Spinal cord (tissue), 10 donors: Measurements from ENCODE around the gene SRSF4. TPM values are rescaled to one million over a fixed set of nuclear protein-coding genes. Genes with fewer than 3 reads are reported as not detected.
"Not testable (repeated sequence)": the region's sequence is repeated elsewhere in the genome, so short reads cannot be mapped to it uniquely, and the experiment has no call there.

Source experiments
- DNase-seq, 6 donors: peaks; one replicate each; pipeline versions ENCODE4 v3.0.0 to v3.0.0-alpha.2; 2013 to 2015; ENCODE audit warnings: low spot score in 6 of 6, low read depth in 4 of 6
- H3K27ac ChIP-seq: one replicate; pipeline ENCODE4 v1.5.1; 2013; ENCODE audit warnings: low read depth, low read length, control low read depth
- H3K27me3 ChIP-seq: one replicate; pipeline ENCODE4 v1.6.1; 2013; ENCODE audit warnings: low read length; ENCODE audit not compliant: control insufficient read depth, insufficient read depth
- H3K36me3 ChIP-seq: one replicate; pipeline ENCODE4 v1.6.1; 2013; ENCODE audit warnings: low read length; ENCODE audit not compliant: control insufficient read depth, insufficient read depth
- H3K4me1 ChIP-seq: one replicate; pipeline ENCODE4 v1.6.1; 2013; ENCODE audit warnings: low read length; ENCODE audit not compliant: control insufficient read depth, insufficient read depth
- H3K4me3 ChIP-seq: one replicate; pipeline ENCODE4 v1.5.1; 2013; ENCODE audit warnings: low read depth, low read length, control low read depth
- H3K9me3 ChIP-seq: one replicate; pipeline ENCODE4 v1.6.1; 2013; ENCODE audit warnings: low read length; ENCODE audit not compliant: control insufficient read depth, insufficient read depth
- WGBS: methylation state at CpG from one replicate; pipeline ENCODE4 v1.1.5; 2013; ENCODE audit warnings: missing lambda C conversion rate; ENCODE audit not compliant: insufficient coverage; 5-methylcytosine and 5-hydroxymethylcytosine counted together
- polyA plus RNA-seq, 2 donors: library from polyadenylated mRNA; unstranded; fragments of 120-200 nt; gene quantifications; one replicate each; pipeline ENCODE4 v1.2.1, GENCODE V29; 2013; ENCODE audit not compliant: insufficient read length in 2 of 2
- small RNA-seq: library from RNA; depleted of rRNA; stranded (forward); fragments of <200 nt; gene quantifications from one replicate; pipeline ENCODE3, GENCODE V24; 2014; ENCODE audit warnings: low replicate concordance
- total RNA-seq, 2 donors: library from RNA; depleted of rRNA in 1 of 2; stranded (reverse); fragments of 120-200 nt in 1 of 2; fragments of >200 nt in 1 of 2; gene quantifications; one replicate each; pipeline versions ENCODE4 v1.2.3 to v1.2.4, GENCODE V29; 2013 to 2014
- donor health status: healthy.

Gene SRSF4
- total and polyA plus RNA-seq, 4 donors: 36.6 to 117 (median 78.7) TPM

- 78% methylated on average over 5 of the region's 7 CpGs for WGBS
Observed at GRCh38 chr1:29112705-29113412, 68.8 kb downstream of the SRSF4 start.

GRCh38 chr1:29108041-29108440, 73.7 kb downstream of the SRSF4 start:
- not testable (repeated sequence) for DNase-seq, H3K27me3 ChIP-seq, H3K4me3 ChIP-seq, H3K9me3 ChIP-seq, H3K27ac ChIP-seq, H3K4me1 ChIP-seq
- WGBS: no CpG with 5 or more reads among the region's 6 CpGs
- peaks cover 12% of the 10 kb centered on the region for H3K36me3 ChIP-seq

More at GRCh38 chr1:29112705-29113412, 68.8 kb downstream of the SRSF4 start:
- Histone ChIP-seq H3K36me3 (peaks cover 12% of the 10 kb centered on the region), H3K27ac (no peak overlapping the region), H3K27me3 (no peaks in the 10 kb centered on the region), H3K9me3 (no peaks in the 10 kb centered on the region), H3K4me3 (no peak overlapping the region), H3K4me1 (no peaks in the 10 kb centered on the region)
- DNase-seq: no peak

- Histone ChIP-seq H3K36me3 (peaks cover 12% of the 10 kb centered on the region), H3K27ac (no peak overlapping the region), H3K9me3 (no peaks in the 10 kb centered on the region), H3K4me1 (no peaks in the 10 kb centered on the region), H3K4me3 (no peak overlapping the region), H3K27me3 (no peaks in the 10 kb centered on the region)
- WGBS: 85% methylated on average over 4 of the region's 6 CpGs
- no peak for DNase-seq
Observed at GRCh38 chr1:29105822-29106221, 75.9 kb downstream of the SRSF4 start.

- H3K27ac ChIP-seq: no peak overlapping the region
- H3K4me3 ChIP-seq: no peak overlapping the region
Observed at GRCh38 chr1:29100487-29100886, 81.2 kb downstream of the SRSF4 start.

GRCh38 chr1:29099286-29099685, 82.4 kb downstream of the SRSF4 start:
- 80% methylated on average over 3 of the region's 4 CpGs for WGBS
- Histone ChIP-seq H3K27me3 (no peaks in the 10 kb centered on the region), H3K27ac (no peak overlapping the region), H3K4me3 (no peak overlapping the region), H3K9me3 (no peaks in the 10 kb centered on the region), H3K4me1 (no peaks in the 10 kb centered on the region), H3K36me3 (peaks cover 2% of the 10 kb centered on the region)
- DNase-seq: no peak

More at GRCh38 chr1:29100487-29100886, 81.2 kb downstream of the SRSF4 start:
- Histone ChIP-seq H3K9me3 (no peaks in the 10 kb centered on the region), H3K27me3 (no peaks in the 10 kb centered on the region), H3K36me3 (peaks cover 2% of the 10 kb centered on the region), H3K4me1 (no peaks in the 10 kb centered on the region)
- DNase-seq: no peak
- WGBS: no CpG with 5 or more reads among the region's 1 CpG

Small RNA genes lying within 50 kb of the gene (small RNA-seq; reads per million reads assigned to genes)
- not detected for gene RF02271

Other genes starting within 250 kb of the SRSF4 start
- gene TMEM200B, start 58.0 kb downstream of the SRSF4 start, total RNA-seq: 10 to 100 TPM in 1 of 2 donors, 1 to 10 TPM in 1; 5.4 to 19.3 TPM
- gene TMEM200B, start 58.0 kb downstream of the SRSF4 start, polyA plus RNA-seq: 1 to 10 TPM; 3.9 to 8.4 TPM
- gene MECR, start 49.0 kb upstream of the SRSF4 start, total RNA-seq: 10 to 100 TPM; 22.5 to 29.4 TPM
- gene MECR, start 49.0 kb upstream of the SRSF4 start, polyA plus RNA-seq: 10 to 100 TPM; 35.2 to 43.0 TPM
- 10 to 100 TPM; 43.6 to 62.1 TPM for gene PTPRU, start 54.6 kb upstream of the SRSF4 start, total RNA-seq
- 10 to 100 TPM; 36.2 to 52.0 TPM for gene PTPRU, start 54.6 kb upstream of the SRSF4 start, polyA plus RNA-seq